ENCODE data around the gene SLC6A8.
"Not testable (repeated sequence)": the region's sequence is repeated elsewhere in the genome, so short reads cannot be mapped to it uniquely, and the experiment has no call there.

SLC6A8 gene

GRCh38 chrX:153722704-153723350 lies 35.1 kb downstream of the SLC6A8 start:
- H3K36me3 Mint-ChIP-seq (ENCODE audit: low read depth): peaks cover 52% of the 10 kb centered on the region
- no peaks in the 10 kb centered on the region for H3K9me3 Mint-ChIP-seq
- H3K4me3 Mint-ChIP-seq: peak overlapping the region; percentile 90
- H3K4me1 Mint-ChIP-seq (ENCODE audit: low read depth): peaks cover 37% of the 10 kb centered on the region
- H3K27ac Mint-ChIP-seq: peak overlapping the region; percentile 90
- H3K27me3 Mint-ChIP-seq: peaks cover 24% of the 10 kb centered on the region
- DNase-seq: no peak

DNA sequence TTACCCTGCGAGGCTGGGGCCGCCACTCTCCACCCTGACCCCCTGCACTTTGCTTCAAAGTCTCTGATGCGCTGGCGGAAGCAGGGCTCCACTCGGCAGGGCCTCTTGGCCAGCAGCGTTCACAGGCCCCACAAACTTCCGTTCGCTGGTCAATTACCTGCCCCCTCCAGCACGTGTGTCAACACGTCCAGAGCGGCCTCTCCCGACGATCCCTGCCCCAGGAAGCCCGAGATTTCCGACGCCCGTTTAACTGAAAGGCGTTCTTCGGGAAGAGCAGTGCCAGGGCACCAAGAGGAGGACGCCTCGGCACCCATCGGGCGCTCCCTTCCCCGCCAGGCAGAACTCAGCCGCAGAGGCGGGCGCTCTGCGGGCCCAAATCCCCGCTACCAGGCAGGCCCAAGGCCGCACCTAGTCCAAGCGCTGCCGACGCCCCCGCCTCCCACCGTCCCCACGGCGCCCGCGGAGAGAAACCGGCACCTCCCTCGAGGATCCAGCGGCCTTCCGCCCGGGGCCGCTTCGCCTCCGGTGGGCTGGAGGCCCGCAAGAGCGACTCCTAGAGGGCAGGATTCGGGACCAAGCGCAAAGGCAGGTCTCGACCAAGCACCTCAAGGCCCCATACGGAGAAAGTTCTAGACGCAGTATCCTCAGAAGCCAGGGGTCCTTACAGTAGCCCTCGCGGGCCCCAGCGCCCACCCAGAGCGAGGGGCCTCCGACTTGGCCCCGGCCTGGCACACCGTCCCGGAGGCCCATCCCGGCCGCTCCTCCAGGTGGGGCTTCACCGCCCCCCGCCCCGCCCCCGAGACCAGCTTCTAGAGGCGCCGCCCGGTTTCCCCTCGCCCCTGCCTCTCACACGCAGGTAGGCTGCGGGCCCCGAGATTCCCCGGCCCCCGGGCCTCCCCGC lies 35.9 kb downstream of the SLC6A8 start:
- no peaks in the 10 kb centered on the region for H3K9me3 Mint-ChIP-seq
- peaks cover 38% of the 10 kb centered on the region for H3K4me1 Mint-ChIP-seq (ENCODE audit: low read depth)
- H3K4me3 Mint-ChIP-seq: peak overlapping the region; percentile 90
- H3K27ac Mint-ChIP-seq: peak overlapping the region; percentile 90
- H3K27me3 Mint-ChIP-seq: peaks cover 24% of the 10 kb centered on the region
- peaks cover 44% of the 10 kb centered on the region for H3K36me3 Mint-ChIP-seq (ENCODE audit: low read depth)
- peak; percentile 57 for DNase-seq

DNA sequence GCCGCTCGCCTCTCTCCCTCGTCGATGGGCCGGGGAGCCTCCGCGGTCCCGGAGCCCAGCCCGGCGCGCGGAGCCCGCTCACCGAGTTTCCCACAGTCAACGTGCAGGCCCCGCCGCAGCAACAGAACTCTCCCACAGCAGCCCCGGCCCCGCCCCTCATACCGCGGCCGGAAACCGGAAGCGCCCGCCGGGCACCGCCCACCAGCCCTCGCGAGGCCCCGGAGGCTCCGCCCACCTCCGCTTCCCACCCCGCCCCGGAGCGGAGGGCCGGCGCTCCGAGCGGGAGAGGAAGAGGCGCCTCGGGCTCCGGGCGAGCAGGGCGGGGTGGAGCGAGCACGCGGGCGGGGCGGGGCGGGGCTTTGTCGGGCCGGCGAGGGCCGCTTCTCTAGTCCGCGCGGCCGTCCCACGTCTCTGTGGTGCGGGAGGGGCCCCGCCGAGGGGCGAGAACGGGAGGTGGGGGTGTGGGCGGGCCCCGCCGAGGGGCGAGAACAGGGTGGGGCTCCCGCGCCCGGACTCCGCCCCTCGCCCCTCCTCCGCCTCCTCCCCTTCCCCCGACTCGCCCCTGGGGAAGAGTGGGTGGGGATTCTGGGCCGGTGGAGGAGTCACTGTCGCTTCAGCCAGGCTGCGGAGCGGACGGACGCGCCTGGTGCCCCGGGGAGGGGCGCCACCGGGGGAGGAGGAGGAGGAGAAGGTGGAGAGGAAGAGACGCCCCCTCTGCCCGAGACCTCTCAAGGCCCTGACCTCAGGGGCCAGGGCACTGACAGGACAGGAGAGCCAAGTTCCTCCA lies 36.7 kb downstream of the SLC6A8 start, which contains the start of the genes ABCD1 and BCAP31:
ABCD1 (plus strand) TSS at position 605 of the 787 bp plus-strand sequence. CDS start 411 bp downstream, outside the sequence.
BCAP31 (minus strand) TSS at position 136 of the 787 bp plus-strand sequence. CDS start 1,143 bp downstream, outside the sequence.
- Mint-ChIP-seq H3K4me3 (peak within 1 kb of the TSS; percentile 90), H3K27ac (peak within 1 kb of the TSS; percentile 90), H3K27me3 (peaks cover 24% of the 10 kb centered on the region), H3K9me3 (no peaks in the 10 kb centered on the region), H3K4me1 (ENCODE audit: low read depth) (peaks cover 35% of the 10 kb centered on the region), H3K36me3 (ENCODE audit: low read depth) (peaks cover 36% of the 10 kb centered on the region)
- DNase-seq: peak; percentile 91

DNA sequence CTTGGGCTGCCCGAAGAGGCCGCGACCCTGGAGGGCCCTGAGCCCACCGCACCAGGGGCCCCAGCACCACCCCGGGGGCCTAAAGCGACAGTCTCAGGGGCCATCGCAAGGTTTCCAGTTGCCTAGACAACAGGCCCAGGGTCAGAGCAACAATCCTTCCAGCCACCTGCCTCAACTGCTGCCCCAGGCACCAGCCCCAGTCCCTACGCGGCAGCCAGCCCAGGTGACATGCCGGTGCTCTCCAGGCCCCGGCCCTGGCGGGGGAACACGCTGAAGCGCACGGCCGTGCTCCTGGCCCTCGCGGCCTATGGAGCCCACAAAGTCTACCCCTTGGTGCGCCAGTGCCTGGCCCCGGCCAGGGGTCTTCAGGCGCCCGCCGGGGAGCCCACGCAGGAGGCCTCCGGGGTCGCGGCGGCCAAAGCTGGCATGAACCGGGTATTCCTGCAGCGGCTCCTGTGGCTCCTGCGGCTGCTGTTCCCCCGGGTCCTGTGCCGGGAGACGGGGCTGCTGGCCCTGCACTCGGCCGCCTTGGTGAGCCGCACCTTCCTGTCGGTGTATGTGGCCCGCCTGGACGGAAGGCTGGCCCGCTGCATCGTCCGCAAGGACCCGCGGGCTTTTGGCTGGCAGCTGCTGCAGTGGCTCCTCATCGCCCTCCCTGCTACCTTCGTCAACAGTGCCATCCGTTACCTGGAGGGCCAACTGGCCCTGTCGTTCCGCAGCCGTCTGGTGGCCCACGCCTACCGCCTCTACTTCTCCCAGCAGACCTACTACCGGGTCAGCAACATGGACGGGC lies 37.5 kb downstream of the SLC6A8 start:
- Mint-ChIP-seq H3K36me3 (ENCODE audit: low read depth) (peaks cover 29% of the 10 kb centered on the region), H3K27me3 (peaks cover 28% of the 10 kb centered on the region), H3K27ac (peak overlapping the region; percentile 63), H3K4me3 (peak overlapping the region; percentile 60), H3K4me1 (ENCODE audit: low read depth) (peaks cover 33% of the 10 kb centered on the region), H3K9me3 (no peaks in the 10 kb centered on the region)
- no peak for DNase-seq

DNA sequence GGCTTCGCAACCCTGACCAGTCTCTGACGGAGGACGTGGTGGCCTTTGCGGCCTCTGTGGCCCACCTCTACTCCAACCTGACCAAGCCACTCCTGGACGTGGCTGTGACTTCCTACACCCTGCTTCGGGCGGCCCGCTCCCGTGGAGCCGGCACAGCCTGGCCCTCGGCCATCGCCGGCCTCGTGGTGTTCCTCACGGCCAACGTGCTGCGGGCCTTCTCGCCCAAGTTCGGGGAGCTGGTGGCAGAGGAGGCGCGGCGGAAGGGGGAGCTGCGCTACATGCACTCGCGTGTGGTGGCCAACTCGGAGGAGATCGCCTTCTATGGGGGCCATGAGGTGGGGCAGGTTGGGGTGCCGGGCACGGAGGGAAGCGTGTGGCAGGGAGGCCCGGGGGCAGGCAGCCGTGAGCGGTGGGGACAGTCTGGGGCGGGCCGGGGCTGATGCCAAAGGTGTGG lies 38.1 kb downstream of the SLC6A8 start:
- H3K9me3 Mint-ChIP-seq: no peaks in the 10 kb centered on the region
- peaks cover 37% of the 10 kb centered on the region for H3K4me1 Mint-ChIP-seq (ENCODE audit: low read depth)
- no peak for DNase-seq
- H3K4me3 Mint-ChIP-seq: peak overlapping the region; percentile 39
- H3K27ac Mint-ChIP-seq: no peak overlapping the region
- H3K27me3 Mint-ChIP-seq: peaks cover 24% of the 10 kb centered on the region
- peaks cover 23% of the 10 kb centered on the region for H3K36me3 Mint-ChIP-seq (ENCODE audit: low read depth)

- H3K27ac Mint-ChIP-seq: peak overlapping the region; percentile 29
- peaks cover under 1% of the 10 kb centered on the region for H3K9me3 Mint-ChIP-seq
- peak; percentile 51 for DNase-seq
- H3K27me3 Mint-ChIP-seq: peaks cover 23% of the 10 kb centered on the region
- peaks cover 43% of the 10 kb centered on the region for H3K4me1 Mint-ChIP-seq (ENCODE audit: low read depth)
- H3K4me3 Mint-ChIP-seq: peak overlapping the region; percentile 52
- peaks cover 19% of the 10 kb centered on the region for H3K36me3 Mint-ChIP-seq (ENCODE audit: low read depth)
Observed at GRCh38 chrX:153726286-153727122, 38.8 kb downstream of the SLC6A8 start.

GRCh38 chrX:153727123-153727931 lies 39.6 kb downstream of the SLC6A8 start:
- DNase-seq: no peak
- Mint-ChIP-seq H3K27ac (peak overlapping the region; percentile 29), H3K4me3 (peak overlapping the region; percentile 52), H3K27me3 (peaks cover 23% of the 10 kb centered on the region), H3K36me3 (ENCODE audit: low read depth) (peaks cover 13% of the 10 kb centered on the region), H3K4me1 (ENCODE audit: low read depth) (peaks cover 44% of the 10 kb centered on the region), H3K9me3 (peaks cover 4% of the 10 kb centered on the region)

- Mint-ChIP-seq H3K4me3 (no peak overlapping the region), H3K27ac (no peak overlapping the region), H3K36me3 (ENCODE audit: low read depth) (peaks cover 6% of the 10 kb centered on the region)
Observed at GRCh38 chrX:153728095-153728494, 40.4 kb downstream of the SLC6A8 start.

DNA sequence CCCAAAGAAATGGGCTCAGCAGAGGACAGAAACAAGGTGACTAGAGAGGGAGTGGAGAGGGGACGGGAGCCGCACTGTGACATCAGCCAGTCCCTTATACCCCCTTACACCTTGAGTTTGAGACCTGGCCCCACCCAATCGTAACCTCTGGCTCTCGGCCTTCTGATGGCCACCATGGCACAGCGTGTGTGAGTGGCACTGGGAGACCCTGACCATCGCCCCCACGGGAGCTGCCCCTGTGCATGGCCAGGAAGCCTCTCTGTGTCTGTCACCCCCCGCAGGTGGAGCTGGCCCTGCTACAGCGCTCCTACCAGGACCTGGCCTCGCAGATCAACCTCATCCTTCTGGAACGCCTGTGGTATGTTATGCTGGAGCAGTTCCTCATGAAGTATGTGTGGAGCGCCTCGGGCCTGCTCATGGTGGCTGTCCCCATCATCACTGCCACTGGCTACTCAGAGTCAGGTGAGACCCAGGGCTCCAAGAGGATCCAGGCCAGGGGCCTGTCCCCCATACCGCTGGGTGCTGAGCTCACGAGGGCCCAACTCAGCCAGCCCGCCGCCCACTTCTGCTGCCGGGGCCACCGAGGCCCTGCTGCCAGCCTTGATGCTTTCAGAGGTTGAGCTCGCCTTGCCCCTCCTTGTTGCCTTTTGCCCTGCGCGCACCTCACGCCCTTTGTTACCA lies 41.4 kb downstream of the SLC6A8 start:
- DNase-seq: no peak
- peaks cover 18% of the 10 kb centered on the region for H3K27me3 Mint-ChIP-seq
- peaks cover 4% of the 10 kb centered on the region for H3K9me3 Mint-ChIP-seq
- H3K27ac Mint-ChIP-seq: no peak overlapping the region
- peaks cover 1% of the 10 kb centered on the region for H3K36me3 Mint-ChIP-seq (ENCODE audit: low read depth)
- peaks cover 40% of the 10 kb centered on the region for H3K4me1 Mint-ChIP-seq (ENCODE audit: low read depth)
- H3K4me3 Mint-ChIP-seq: no peak overlapping the region

More at GRCh38 chrX:153728095-153728494, 40.4 kb downstream of the SLC6A8 start:
- peaks cover 40% of the 10 kb centered on the region for H3K4me1 Mint-ChIP-seq (ENCODE audit: low read depth)
- peaks cover 17% of the 10 kb centered on the region for H3K27me3 Mint-ChIP-seq
- DNase-seq: no peak
- H3K9me3 Mint-ChIP-seq: peaks cover 4% of the 10 kb centered on the region

- not testable (repeated sequence) for H3K36me3 Mint-ChIP-seq (ENCODE audit: low read depth); DNase-seq; H3K4me3 Mint-ChIP-seq; H3K9me3 Mint-ChIP-seq; H3K27ac Mint-ChIP-seq
- Mint-ChIP-seq H3K27me3 (peaks cover 18% of the 10 kb centered on the region), H3K4me1 (ENCODE audit: low read depth) (peaks cover 45% of the 10 kb centered on the region)
Observed at GRCh38 chrX:153730115-153730514, 42.4 kb downstream of the SLC6A8 start.

DNA sequence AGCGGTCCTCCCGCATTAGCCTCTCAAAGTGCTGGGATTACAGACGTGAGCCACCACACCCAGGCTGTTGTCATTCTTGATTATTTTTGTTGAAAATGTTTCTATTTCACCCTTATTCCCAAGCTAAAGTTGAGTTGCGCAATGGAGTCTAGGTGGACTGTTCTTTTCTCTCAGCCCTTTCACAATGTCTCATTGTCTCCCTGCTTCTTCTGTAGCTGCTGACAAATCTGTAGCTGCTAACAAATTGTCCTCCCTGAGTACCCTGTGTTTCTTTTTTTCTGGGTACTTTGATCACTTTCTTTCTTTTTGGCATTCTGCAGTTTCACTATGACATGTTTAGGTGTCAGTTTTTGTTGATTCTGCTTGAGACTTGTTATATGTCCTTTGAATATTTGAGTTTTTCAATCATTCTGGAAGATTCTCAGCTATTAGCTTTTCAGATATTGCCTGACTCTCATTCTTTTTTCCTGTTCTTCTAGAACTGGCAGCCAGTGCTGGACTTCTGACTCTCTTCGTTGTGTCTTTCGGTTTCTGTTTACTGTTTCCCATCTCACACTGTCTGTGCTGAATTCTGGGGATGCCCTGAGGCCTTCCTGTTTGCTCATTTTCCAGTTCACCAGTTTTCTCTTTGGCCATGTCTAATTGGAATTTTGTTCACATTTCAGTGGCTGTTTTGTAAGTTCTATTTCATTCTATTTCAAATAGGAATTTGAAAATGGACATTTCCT lies 43.6 kb downstream of the SLC6A8 start:
- Mint-ChIP-seq H3K4me1 (ENCODE audit: low read depth) (peaks cover 42% of the 10 kb centered on the region), H3K36me3 (ENCODE audit: low read depth) (peaks cover 1% of the 10 kb centered on the region), H3K4me3 (no peak overlapping the region), H3K27me3 (peaks cover 20% of the 10 kb centered on the region), H3K9me3 (peaks cover 4% of the 10 kb centered on the region), H3K27ac (peak overlapping the region; percentile 1)
- no peak for DNase-seq
